CD4-positive, alpha-beta memory T cell (primary cell): ENCODE data around the gene ALAS1. TPM values are rescaled to one million over a fixed set of nuclear protein-coding genes. Genes with fewer than 3 reads are reported as not detected.
A peak's percentile ranks its signal among the peaks of the same experiment; 100 is the strongest.

Experiments used
- CTCF ChIA-PET: fragments of 350-600 bp; sonication (Branson Sonifier 250); formaldehyde crosslinking; loops from one replicate; lab custom pipeline; 2021; ENCODE audit warnings: inconsistent platforms; ENCODE audit not compliant: partially characterized antibody; lab: Charles Lee
- POLR2A ChIA-PET: fragments of 350-600 bp; sonication (Branson Sonifier 250); formaldehyde crosslinking; loops from one replicate; lab custom pipeline; 2021; ENCODE audit not compliant: partially characterized antibody; lab: Charles Lee
- DNase-seq, 5 donors: peaks; one replicate each; pipeline versions ENCODE4 v3.0.0 to v3.0.0-alpha.2; 2020 to 2022; ENCODE audit warnings: mixed read lengths in 1 of 5
- H3K27ac ChIP-seq: one replicate; pipeline ENCODE4 v1.7.0; 2013; ENCODE audit warnings: low read depth, low read length
- H3K27me3 ChIP-seq: 2 replicates; pipeline ENCODE4 v1.7.0; 2013; ENCODE audit warnings: mild to moderate bottlenecking, low read length, moderate library complexity; ENCODE audit not compliant: insufficient read depth
- H3K36me3 ChIP-seq: 2 replicates; pipeline ENCODE4 v1.7.0; 2013; ENCODE audit warnings: mild to moderate bottlenecking, low read length, moderate library complexity; ENCODE audit not compliant: insufficient read depth
- H3K4me1 ChIP-seq: 2 replicates; pipeline ENCODE4 v1.7.0; 2013; ENCODE audit warnings: mild to moderate bottlenecking, low read length, moderate library complexity; ENCODE audit not compliant: insufficient read depth
- H3K4me3 ChIP-seq, 2 donors: one replicate each; pipeline ENCODE4 v1.7.0; 2013; ENCODE audit warnings: low read length in 2 of 2, mild to moderate bottlenecking in 1 of 2
- H3K9me3 ChIP-seq, 2 donors: one replicate each; pipeline ENCODE4 v1.7.0; 2013; ENCODE audit warnings: low read length in 2 of 2, control low read depth in 1 of 2; ENCODE audit not compliant: control insufficient read depth in 1 of 2
- H3K27ac Mint-ChIP-seq, 7 donors: one replicate each; pipeline ENCODE4 v1.8.0; 2020 to 2021; ENCODE audit warnings: mixed read lengths in 7 of 7, mild to moderate bottlenecking in 6 of 7, inconsistent platforms in 3 of 7, moderate library complexity in 3 of 7
- H3K27me3 Mint-ChIP-seq, 2 donors: one replicate each; pipeline ENCODE4 v1.8.0; 2020 to 2021; ENCODE audit warnings: mixed read lengths in 2 of 2
- H3K36me3 Mint-ChIP-seq, 2 donors: one replicate each; pipeline ENCODE4 v1.8.0; 2020 to 2021; ENCODE audit warnings: mixed read lengths in 2 of 2, inconsistent platforms in 1 of 2, mild to moderate bottlenecking in 1 of 2
- H3K4me1 Mint-ChIP-seq, 4 donors: one replicate each; pipeline ENCODE4 v1.8.0; 2020 to 2021; ENCODE audit warnings: mixed read lengths in 4 of 4, mild to moderate bottlenecking in 1 of 4
- H3K4me3 Mint-ChIP-seq, 8 donors: one replicate each; pipeline ENCODE4 v1.8.0; 2020 to 2021; ENCODE audit warnings: mixed read lengths in 8 of 8, mild to moderate bottlenecking in 7 of 8, moderate library complexity in 6 of 8, inconsistent platforms in 3 of 8
- H3K9me3 Mint-ChIP-seq, 8 donors: one replicate each; pipeline ENCODE4 v1.8.0; 2020 to 2021; ENCODE audit warnings: mixed read lengths in 8 of 8, mild to moderate bottlenecking in 5 of 8, inconsistent platforms in 3 of 8, moderate library complexity in 1 of 8
- intact Hi-C: fragments of 100-400 bp; cut with micrococcal nuclease; formaldehyde crosslinking; loops from one replicate; pipeline ENCODE4 v1.15.1; 2023
- polyA plus RNA-seq, 2 donors: library from polyadenylated mRNA; unstranded; fragments of 300-500 nt; fragmentation: Illumina TruSeq; gene quantifications; one replicate each; pipeline ENCODE4 v1.2.3, GENCODE V29; 2021
- total RNA-seq, 2 experiments: library from RNA; stranded (reverse); gene quantifications; one replicate each; pipeline ENCODE4 v1.2.3, GENCODE V29; 2021

ALAS1 gene
- total and polyA plus RNA-seq, 4 experiments from 2014 or later: 30.0 to 35.4 (median 32.5) TPM

- Histone ChIP-seq H3K36me3 (no peaks in the 10 kb centered on the region), H3K4me3 (no peak overlapping the region), H3K27me3 (no peaks in the 10 kb centered on the region), H3K27ac (peak overlapping the region; percentile 92), H3K9me3 (no peaks in the 10 kb centered on the region), H3K4me1 (peaks cover 74% of the 10 kb centered on the region)
- CTCF ChIA-PET: interaction anchor here (1.0 to 31.1 kb wide), 9 partner anchors 9 to 98 kb away, joined by 3 to 684 read pairs (median 9); partner anchors contain the start of genes GLYCTK, TLR9 and WDR82
- Mint-ChIP-seq H3K4me3 (peak overlapping the region; percentile 93 to 99 (median 97)), H3K36me3 (peaks cover 0 to 17% of the 10 kb centered on the region in 2 donors), H3K9me3 (no peaks in the 10 kb centered on the region), H3K27me3 (no peaks in the 10 kb centered on the region), H3K27ac (peak overlapping the region; percentile 82 to 98 (median 93)), H3K4me1 (peaks cover 44 to 88% (median 64%) of the 10 kb centered on the region in 4 donors)
- POLR2A ChIA-PET: interaction anchor here (1.1 to 38.1 kb wide), 9 partner anchors 7 to 171 kb away, joined by 4 to 1950 read pairs (median 18); partner anchors contain the start of genes GLYCTK, PPM1M, TLR9 and WDR82
- peak in 2 of 5 donors; percentile 28 to 43 for DNase-seq
- intact Hi-C loops: no loop called here
These were observed 43.0 kb downstream of the ALAS1 start for GRCh38 chr3:52240886-52241370.

GRCh38 chr3:52242039-52242438 is 44.1 kb downstream of the ALAS1 start:
- Mint-ChIP-seq H3K4me1 (peaks cover 44 to 88% (median 64%) of the 10 kb centered on the region in 4 donors), H3K27ac (peak overlapping the region; percentile 75 to 94 (median 82)), H3K27me3 (no peaks in the 10 kb centered on the region), H3K4me3 (peak overlapping the region in 3 of 8 donors; percentile 3 to 45 (median 10)), H3K36me3 (peaks cover 7 to 25% of the 10 kb centered on the region in 2 donors), H3K9me3 (no peaks in the 10 kb centered on the region)
- no peaks in the 10 kb centered on the region for H3K36me3 ChIP-seq
- POLR2A ChIA-PET: interaction anchor here (1.0 to 38.1 kb wide), 4 partner anchors 10 to 39 kb away, joined by 3 to 1950 read pairs (median 117); partner anchors contain the start of genes GLYCTK and WDR82
- intact Hi-C loops: no loop called here
- H3K27me3 ChIP-seq: no peaks in the 10 kb centered on the region
- peaks cover 74% of the 10 kb centered on the region for H3K4me1 ChIP-seq
- CTCF ChIA-PET: interaction anchor here (6.3 to 31.1 kb wide), 2 partner anchors 10 to 36 kb away, joined by 74 to 684 read pairs; partner anchors contain the start of genes GLYCTK and WDR82
- H3K27ac ChIP-seq: peak overlapping the region; percentile 15
- no peak for DNase-seq
- no peak overlapping the region for H3K4me3 ChIP-seq
- no peaks in the 10 kb centered on the region for H3K9me3 ChIP-seq

GRCh38 chr3:52243791-52244628 is 46.0 kb downstream of the ALAS1 start:
- Histone ChIP-seq H3K27me3 (no peaks in the 10 kb centered on the region), H3K9me3 (no peaks in the 10 kb centered on the region), H3K4me1 (peaks cover 79% of the 10 kb centered on the region), H3K36me3 (peaks cover 13% of the 10 kb centered on the region), H3K27ac (peak overlapping the region; percentile 90), H3K4me3 (no peak overlapping the region)
- no peaks in the 10 kb centered on the region for H3K9me3 Mint-ChIP-seq
- DNase-seq: peak in 1 of 5 donors; percentile 69
- intact Hi-C loops: no loop called here
- ChIA-PET POLR2A (interaction anchor here (0.7 to 38.1 kb wide), 6 partner anchors 10 to 37 kb away, joined by 3 to 1950 read pairs (median 19); partner anchors contain the start of genes GLYCTK, TLR9 and WDR82), CTCF (interaction anchor here (0.8 to 31.1 kb wide), 7 partner anchors 8 to 95 kb away, joined by 3 to 684 read pairs (median 12); partner anchors contain the start of genes GLYCTK and WDR82)
- H3K36me3 Mint-ChIP-seq: peaks cover 20 to 38% of the 10 kb centered on the region in 2 donors
- H3K27ac Mint-ChIP-seq: peak overlapping the region; percentile 92 to 97 (median 95)
- peak overlapping the region; percentile 75 to 87 (median 82) for H3K4me3 Mint-ChIP-seq
- peaks cover 49 to 90% (median 69%) of the 10 kb centered on the region in 4 donors for H3K4me1 Mint-ChIP-seq
- H3K27me3 Mint-ChIP-seq: no peaks in the 10 kb centered on the region

- Histone ChIP-seq H3K9me3 (no peaks in the 10 kb centered on the region), H3K4me1 (peaks cover 85% of the 10 kb centered on the region), H3K4me3 (peak within 1 kb of the TSS; percentile 88 to 95), H3K36me3 (peaks cover 29% of the 10 kb centered on the region), H3K27me3 (no peaks in the 10 kb centered on the region), H3K27ac (peak within 1 kb of the TSS; percentile 90)
- peak; percentile 71 to 84 (median 79) for DNase-seq
- Mint-ChIP-seq H3K36me3 (peaks cover 34 to 46% of the 10 kb centered on the region in 2 donors), H3K4me3 (peak within 1 kb of the TSS; percentile 82 to 94 (median 90)), H3K4me1 (peaks cover 53 to 90% (median 72%) of the 10 kb centered on the region in 4 donors), H3K27ac (peak within 1 kb of the TSS; percentile 95 to 97 (median 96)), H3K27me3 (no peaks in the 10 kb centered on the region), H3K9me3 (no peaks in the 10 kb centered on the region)
- intact Hi-C loops: loop anchor here (1.0 kb wide), 1 partner anchor 8 kb away; no protein-coding TSS in a partner anchor
- CTCF ChIA-PET: interaction anchor here (1.7 to 31.1 kb wide), 6 partner anchors 6 to 93 kb away, joined by 3 to 684 read pairs (median 14); partner anchors contain the start of genes GLYCTK and WDR82
- POLR2A ChIA-PET: interaction anchor here (0.6 to 38.1 kb wide), 12 partner anchors 8 to 190 kb away, joined by 3 to 1950 read pairs (median 12); partner anchors contain the start of genes DUSP7, GLYCTK, TLR9 and TWF2
These were observed 47.6 kb downstream of the ALAS1 start, which contains the start of gene PPM1M for GRCh38 chr3:52245322-52246263. Gene PPM1M, plus strand, starts transcription at chr3:52245759. Its CDS starts 66 bp downstream, at chr3:52245825.

GRCh38 chr3:52246264-52246620 is 48.3 kb downstream of the ALAS1 start:
- peak in 1 of 5 donors; percentile 25 for DNase-seq
- Mint-ChIP-seq H3K9me3 (no peaks in the 10 kb centered on the region), H3K27me3 (no peaks in the 10 kb centered on the region)

More at GRCh38 chr3:52246264-52246620, 48.3 kb downstream of the ALAS1 start:
- Histone ChIP-seq H3K27ac (peak overlapping the region; percentile 90), H3K36me3 (peaks cover 32% of the 10 kb centered on the region), H3K4me3 (peak overlapping the region; percentile 88 to 95), H3K9me3 (no peaks in the 10 kb centered on the region), H3K4me1 (peaks cover 85% of the 10 kb centered on the region), H3K27me3 (no peaks in the 10 kb centered on the region)
- intact Hi-C loops: no loop called here
- peaks cover 49 to 86% (median 69%) of the 10 kb centered on the region in 4 donors for H3K4me1 Mint-ChIP-seq
- peak overlapping the region; percentile 82 to 94 (median 90) for H3K4me3 Mint-ChIP-seq
- H3K36me3 Mint-ChIP-seq: peaks cover 36 to 48% of the 10 kb centered on the region in 2 donors
- CTCF ChIA-PET: interaction anchor here (0.7 to 31.1 kb wide), 4 partner anchors 13 to 93 kb away, joined by 3 to 684 read pairs (median 12); partner anchors contain the start of genes GLYCTK and WDR82
- POLR2A ChIA-PET: interaction anchor here (0.7 to 38.1 kb wide), 11 partner anchors 8 to 190 kb away, joined by 3 to 1950 read pairs (median 12); partner anchors contain the start of genes DUSP7, GLYCTK, TLR9 and TWF2
- peak overlapping the region; percentile 95 to 97 (median 96) for H3K27ac Mint-ChIP-seq
